ENCODE data around the gene RNU5D-1.

GRCh38 chr1:44713321-44713781, 17.6 kb downstream of the RNU5D-1 start:
- TF ChIP-seq ZNF423 (CRISPR knock-in tag; IDR thresholded peaks at IDR 0.05) = no peak
- TF ChIP-seq ZNF671 (CRISPR knock-in tag; IDR thresholded peaks at IDR 0.05) = no peak
- TF ChIP-seq MAX (CRISPR knock-in tag; IDR thresholded peaks at IDR 0.05) = no peak
- TF ChIP-seq GABPB1 (CRISPR knock-in tag; IDR thresholded peaks at IDR 0.05) = no peak
- TF ChIP-seq, protein P1, sequence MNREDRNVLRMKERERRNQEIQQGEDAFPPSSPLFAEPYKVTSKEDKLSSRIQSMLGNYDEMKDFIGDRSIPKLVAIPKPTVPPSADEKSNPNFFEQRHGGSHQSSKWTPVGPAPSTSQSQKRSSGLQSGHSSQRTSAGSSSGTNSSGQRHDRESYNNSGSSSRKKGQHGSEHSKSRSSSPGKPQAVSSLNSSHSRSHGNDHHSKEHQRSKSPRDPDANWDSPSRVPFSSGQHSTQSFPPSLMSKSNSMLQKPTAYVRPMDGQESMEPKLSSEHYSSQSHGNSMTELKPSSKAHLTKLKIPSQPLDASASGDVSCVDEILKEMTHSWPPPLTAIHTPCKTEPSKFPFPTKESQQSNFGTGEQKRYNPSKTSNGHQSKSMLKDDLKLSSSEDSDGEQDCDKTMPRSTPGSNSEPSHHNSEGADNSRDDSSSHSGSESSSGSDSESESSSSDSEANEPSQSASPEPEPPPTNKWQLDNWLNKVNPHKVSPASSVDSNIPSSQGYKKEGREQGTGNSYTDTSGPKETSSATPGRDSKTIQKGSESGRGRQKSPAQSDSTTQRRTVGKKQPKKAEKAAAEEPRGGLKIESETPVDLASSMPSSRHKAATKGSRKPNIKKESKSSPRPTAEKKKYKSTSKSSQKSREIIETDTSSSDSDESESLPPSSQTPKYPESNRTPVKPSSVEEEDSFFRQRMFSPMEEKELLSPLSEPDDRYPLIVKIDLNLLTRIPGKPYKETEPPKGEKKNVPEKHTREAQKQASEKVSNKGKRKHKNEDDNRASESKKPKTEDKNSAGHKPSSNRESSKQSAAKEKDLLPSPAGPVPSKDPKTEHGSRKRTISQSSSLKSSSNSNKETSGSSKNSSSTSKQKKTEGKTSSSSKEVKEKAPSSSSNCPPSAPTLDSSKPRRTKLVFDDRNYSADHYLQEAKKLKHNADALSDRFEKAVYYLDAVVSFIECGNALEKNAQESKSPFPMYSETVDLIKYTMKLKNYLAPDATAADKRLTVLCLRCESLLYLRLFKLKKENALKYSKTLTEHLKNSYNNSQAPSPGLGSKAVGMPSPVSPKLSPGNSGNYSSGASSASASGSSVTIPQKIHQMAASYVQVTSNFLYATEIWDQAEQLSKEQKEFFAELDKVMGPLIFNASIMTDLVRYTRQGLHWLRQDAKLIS (CRISPR knock-in tag; IDR thresholded peaks at IDR 0.05; ENCODE audit: borderline replicate concordance) = no peak
- no peak for TF ChIP-seq CTCF (IDR thresholded peaks at IDR 0.05)
- no peak for TF ChIP-seq NFE2L1 (CRISPR knock-in tag; IDR thresholded peaks at IDR 0.05)
- no peak for TF ChIP-seq FOXK1 (CRISPR knock-in tag; IDR thresholded peaks at IDR 0.05)
- TF ChIP-seq IRF1 (CRISPR knock-in tag; IDR thresholded peaks at IDR 0.05) = no peak
- TF ChIP-seq E2F5 (CRISPR knock-in tag; IDR thresholded peaks at IDR 0.05) = no peak
- no peak for TF ChIP-seq ZNF138 (CRISPR knock-in tag; conservative IDR thresholded peaks at IDR 0.05)
- TF ChIP-seq MLX (CRISPR knock-in tag; IDR thresholded peaks at IDR 0.05) = no peak
